CD4-positive, alpha-beta T cell (primary cell): ENCODE results near the gene KRTAP5-3. TPM values are rescaled to one million over a fixed set of nuclear protein-coding genes. Genes with fewer than 3 reads are reported as not detected.

Experiments used
- ATAC-seq: fragments of 200-7000 bp; cut with Tn5 transposase; one replicate; pipeline ENCODE4 v1.10.0; 2022; ENCODE audit warnings: mild to moderate bottlenecking; ENCODE audit not compliant: poor library complexity
- CTCF ChIA-PET: fragments of 350-600 bp; sonication (Branson Sonifier 250); formaldehyde crosslinking; loops from one replicate; lab custom pipeline; 2021; ENCODE audit warnings: antibody characterized with exemption, inconsistent platforms; lab: Charles Lee
- POLR2A ChIA-PET: fragments of 350-600 bp; sonication (Branson Sonifier 250); formaldehyde crosslinking; loops from one replicate; lab custom pipeline; 2021; ENCODE audit warnings: antibody characterized with exemption, inconsistent platforms; lab: Charles Lee
- DNase-seq, 14 experiments: peaks; one replicate each; pipeline ENCODE4 v3.0.0-alpha.2; 2013 to 2020; ENCODE audit warnings: mixed read lengths in 2 of 14
- H3K27ac ChIP-seq, 2 donors: one replicate each; pipeline versions ENCODE4 v1.5.1 to v1.7.0; 2013; ENCODE audit warnings: low read length in 2 of 2, low read depth in 1 of 2, mild to moderate bottlenecking in 1 of 2
- H3K27me3 ChIP-seq, 2 experiments: 1 replicate in 1 of 2; 2 replicates in 1 of 2; pipeline versions ENCODE4 v1.6.1 to v1.7.0; 2013; ENCODE audit warnings: low read length in 2 of 2, control low read depth in 1 of 2, mild to moderate bottlenecking in 1 of 2, moderate library complexity in 1 of 2; ENCODE audit not compliant: insufficient read depth in 2 of 2, control insufficient read depth in 1 of 2
- H3K36me3 ChIP-seq: one replicate; pipeline ENCODE4 v1.6.1; 2013; ENCODE audit warnings: low read length, control low read depth; ENCODE audit not compliant: insufficient read depth
- H3K4me1 ChIP-seq: one replicate; pipeline ENCODE4 v1.6.1; 2013; ENCODE audit warnings: low read length, control low read depth; ENCODE audit not compliant: insufficient read depth
- H3K4me3 ChIP-seq: one replicate; pipeline ENCODE4 v1.5.1; 2013; ENCODE audit warnings: mild to moderate bottlenecking, low read length, moderate library complexity
- H3K9me3 ChIP-seq, 2 experiments: 1 replicate in 1 of 2; 2 replicates in 1 of 2; pipeline versions ENCODE4 v1.6.1 to v1.7.0; 2013; ENCODE audit warnings: low read length in 2 of 2, mild to moderate bottlenecking in 2 of 2, control low read depth in 1 of 2, moderate library complexity in 1 of 2; ENCODE audit not compliant: control insufficient read depth in 1 of 2, insufficient read depth in 1 of 2
- H3K27ac Mint-ChIP-seq: one replicate; pipeline ENCODE4 v1.8.0; 2020; ENCODE audit warnings: mixed read lengths
- H3K27me3 Mint-ChIP-seq: one replicate; pipeline ENCODE4 v1.8.0; 2021; ENCODE audit warnings: mixed read lengths
- H3K36me3 Mint-ChIP-seq: one replicate; pipeline ENCODE4 v1.8.0; 2021; ENCODE audit warnings: low read depth, mixed read lengths
- H3K4me1 Mint-ChIP-seq: one replicate; pipeline ENCODE4 v1.8.0; 2021; ENCODE audit warnings: low read depth, mixed read lengths
- H3K4me3 Mint-ChIP-seq: one replicate; pipeline ENCODE4 v1.8.0; 2020; ENCODE audit warnings: mild to moderate bottlenecking, mixed read lengths
- H3K9me3 Mint-ChIP-seq: one replicate; pipeline ENCODE4 v1.8.0; 2020; ENCODE audit warnings: mixed read lengths
- intact Hi-C, 2 experiments: fragments of 100-400 bp; cut with DNase I in 1 of 2; cut with micrococcal nuclease in 1 of 2; formaldehyde crosslinking; loops; one replicate each; pipeline versions ENCODE4 v1.15.1 to v1.9.0; 2023 to 2025; cut with DNase I, micrococcal nuclease
- total RNA-seq, 174 experiments: library from RNA in 2 of 174; stranded (reverse) in 2 of 174; gene quantifications; one replicate each; pipeline ENCODE4 v1.2.3 and lab custom pipeline; 2021 to 2026
- TF ChIP-seq, protein P1 (sequence below): fragments of 200-600 bp; IDR thresholded peaks from one replicate; pipeline ENCODE4 v1.8.0; 2022; ENCODE audit warnings: antibody characterized with exemption, mild to moderate bottlenecking

KRTAP5-3 gene
- total RNA-seq, 2 experiments from 2014 or later: not detected

DNA sequence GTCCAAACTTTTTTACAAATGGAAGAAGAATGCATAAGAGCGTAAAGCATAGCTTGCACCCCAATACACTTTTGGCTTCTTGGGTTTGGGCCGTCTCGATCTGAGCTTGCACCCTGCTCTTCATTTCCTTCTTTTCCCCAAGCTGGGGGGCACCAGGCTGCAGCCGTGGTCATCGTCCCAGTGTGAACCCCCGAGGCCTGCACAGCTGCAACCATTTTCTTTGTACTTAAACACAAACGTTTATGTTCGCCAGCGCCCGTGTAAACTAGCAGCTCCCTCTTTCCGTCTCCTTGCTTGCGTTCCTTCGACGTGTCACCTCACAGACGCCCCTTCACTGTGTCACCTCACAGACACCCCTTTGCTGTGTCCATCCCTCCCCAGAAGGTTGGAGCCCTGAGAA lies 31.4 kb upstream of the KRTAP5-3 start:
- H3K4me1 ChIP-seq: peaks cover 6% of the 10 kb centered on the region
- ChIA-PET CTCF (interaction anchor here (1.2 to 2.8 kb wide), 3 partner anchors 13 to 364 kb away, joined by 3 to 7 read pairs (median 4); no protein-coding TSS in a partner anchor), POLR2A (no interaction called here)
- DNase-seq (no peak), ATAC-seq (no peak)
- H3K9me3 ChIP-seq: peaks cover 0 to 6% of the 10 kb centered on the region in 2 experiments
- TF ChIP-seq, protein P1, sequence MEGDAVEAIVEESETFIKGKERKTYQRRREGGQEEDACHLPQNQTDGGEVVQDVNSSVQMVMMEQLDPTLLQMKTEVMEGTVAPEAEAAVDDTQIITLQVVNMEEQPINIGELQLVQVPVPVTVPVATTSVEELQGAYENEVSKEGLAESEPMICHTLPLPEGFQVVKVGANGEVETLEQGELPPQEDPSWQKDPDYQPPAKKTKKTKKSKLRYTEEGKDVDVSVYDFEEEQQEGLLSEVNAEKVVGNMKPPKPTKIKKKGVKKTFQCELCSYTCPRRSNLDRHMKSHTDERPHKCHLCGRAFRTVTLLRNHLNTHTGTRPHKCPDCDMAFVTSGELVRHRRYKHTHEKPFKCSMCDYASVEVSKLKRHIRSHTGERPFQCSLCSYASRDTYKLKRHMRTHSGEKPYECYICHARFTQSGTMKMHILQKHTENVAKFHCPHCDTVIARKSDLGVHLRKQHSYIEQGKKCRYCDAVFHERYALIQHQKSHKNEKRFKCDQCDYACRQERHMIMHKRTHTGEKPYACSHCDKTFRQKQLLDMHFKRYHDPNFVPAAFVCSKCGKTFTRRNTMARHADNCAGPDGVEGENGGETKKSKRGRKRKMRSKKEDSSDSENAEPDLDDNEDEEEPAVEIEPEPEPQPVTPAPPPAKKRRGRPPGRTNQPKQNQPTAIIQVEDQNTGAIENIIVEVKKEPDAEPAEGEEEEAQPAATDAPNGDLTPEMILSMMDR: no peak
- no peaks in the 10 kb centered on the region for H3K36me3 ChIP-seq
- peaks cover 26% of the 10 kb centered on the region for H3K27me3 Mint-ChIP-seq
- H3K4me1 Mint-ChIP-seq: no peaks in the 10 kb centered on the region
- intact Hi-C loops: no loop called here
- H3K4me3 ChIP-seq: no peak overlapping the region
- no peak overlapping the region for H3K4me3 Mint-ChIP-seq
- no peaks in the 10 kb centered on the region for H3K36me3 Mint-ChIP-seq
- no peak overlapping the region for H3K27ac ChIP-seq
- H3K27ac Mint-ChIP-seq: no peak overlapping the region
- H3K27me3 ChIP-seq: peaks cover 0 to 5% of the 10 kb centered on the region in 2 experiments
- H3K9me3 Mint-ChIP-seq: no peaks in the 10 kb centered on the region

DNA sequence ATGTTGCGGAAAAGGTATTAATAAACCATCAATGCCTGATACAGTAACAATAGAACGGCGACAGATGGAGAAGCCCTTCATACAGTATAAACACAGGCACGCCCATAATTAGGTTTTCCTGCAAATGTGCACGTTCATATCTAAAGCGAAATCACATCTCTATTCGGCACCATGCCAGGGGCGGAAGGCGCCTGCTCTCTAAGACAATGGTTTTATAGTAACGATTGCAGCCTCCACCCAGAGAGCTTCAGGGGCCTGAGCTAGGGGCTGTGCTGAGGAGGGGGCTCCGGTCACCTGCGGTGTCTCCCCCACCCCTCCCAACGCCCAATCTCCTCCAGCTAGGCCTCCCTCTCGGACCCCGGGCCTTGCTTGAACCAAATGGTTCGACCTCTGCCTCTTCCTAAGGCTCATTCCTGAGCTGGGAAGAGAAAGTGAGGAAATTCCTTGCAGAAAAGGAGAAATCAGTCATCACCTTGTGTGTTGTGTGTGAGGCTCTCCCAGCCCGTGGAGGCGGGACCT lies 30.9 kb upstream of the KRTAP5-3 start:
- H3K4me1 Mint-ChIP-seq: no peaks in the 10 kb centered on the region
- POLR2A ChIA-PET: no interaction called here

DNA sequence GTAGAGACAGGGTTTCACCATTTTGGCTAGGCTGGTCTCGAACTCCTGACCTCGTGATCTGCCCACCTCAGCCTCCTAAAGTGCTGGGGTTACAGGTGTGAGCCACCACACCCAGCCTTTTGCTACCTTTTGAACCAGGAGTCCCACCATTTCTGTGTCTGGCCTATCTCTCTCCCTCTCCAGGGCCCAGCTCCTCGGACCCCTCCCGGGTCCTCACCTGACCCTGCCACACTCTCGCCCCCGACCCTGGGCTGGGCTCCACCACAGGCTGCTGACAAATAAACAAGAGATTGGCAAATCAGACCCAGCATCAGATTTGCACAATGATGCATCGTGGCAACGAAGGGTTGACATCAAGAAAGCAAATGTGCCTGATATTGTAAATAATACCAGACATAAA lies 30.1 kb upstream of the KRTAP5-3 start:
- DNase-seq (no peak), ATAC-seq (no peak)
- Histone ChIP-seq H3K27ac (no peak overlapping the region), H3K4me3 (no peak overlapping the region), H3K36me3 (no peaks in the 10 kb centered on the region), H3K9me3 (peaks cover 0 to 6% of the 10 kb centered on the region in 2 experiments), H3K4me1 (peaks cover 6% of the 10 kb centered on the region), H3K27me3 (peaks cover 4 to 5% of the 10 kb centered on the region in 2 experiments)
- Mint-ChIP-seq H3K36me3 (no peaks in the 10 kb centered on the region), H3K4me1 (no peaks in the 10 kb centered on the region), H3K27me3 (peaks cover 26% of the 10 kb centered on the region), H3K4me3 (no peak overlapping the region), H3K27ac (no peak overlapping the region), H3K9me3 (no peaks in the 10 kb centered on the region)
- ChIA-PET POLR2A (no interaction called here), CTCF (interaction anchor here (1.1 to 2.8 kb wide), 2 partner anchors 14 to 43 kb away, joined by 3 to 7 read pairs; no protein-coding TSS in a partner anchor)
- TF ChIP-seq, protein P1: no peak
- intact Hi-C loops: no loop called here

More for the DNA sequence above, 30.9 kb upstream of the KRTAP5-3 start:
- no peak for ATAC-seq
- no peaks in the 10 kb centered on the region for H3K9me3 Mint-ChIP-seq
- CTCF ChIA-PET: interaction anchor here (1.2 to 2.8 kb wide), 3 partner anchors 14 to 364 kb away, joined by 3 to 7 read pairs (median 4); no protein-coding TSS in a partner anchor
- TF ChIP-seq, protein P1: no peak
- Histone ChIP-seq H3K27me3 (peaks cover 3 to 5% of the 10 kb centered on the region in 2 experiments), H3K27ac (no peak overlapping the region), H3K4me3 (no peak overlapping the region), H3K36me3 (no peaks in the 10 kb centered on the region), H3K4me1 (peaks cover 6% of the 10 kb centered on the region), H3K9me3 (peaks cover 0 to 6% of the 10 kb centered on the region in 2 experiments)
- no peak overlapping the region for H3K4me3 Mint-ChIP-seq
- intact Hi-C loops: no loop called here
- no peaks in the 10 kb centered on the region for H3K36me3 Mint-ChIP-seq
- peak in 3 of 14 experiments; percentile 11 to 24 (median 21) for DNase-seq
- H3K27ac Mint-ChIP-seq: no peak overlapping the region
- peaks cover 23% of the 10 kb centered on the region for H3K27me3 Mint-ChIP-seq
